ENCODE data around the gene CDH16. TPM values are rescaled to one million over a fixed set of nuclear protein-coding genes. Genes with fewer than 3 reads are reported as not detected.

Gene CDH16
- total RNA-seq, 1 donor from 2014 or later = 0.81 TPM

DNA sequence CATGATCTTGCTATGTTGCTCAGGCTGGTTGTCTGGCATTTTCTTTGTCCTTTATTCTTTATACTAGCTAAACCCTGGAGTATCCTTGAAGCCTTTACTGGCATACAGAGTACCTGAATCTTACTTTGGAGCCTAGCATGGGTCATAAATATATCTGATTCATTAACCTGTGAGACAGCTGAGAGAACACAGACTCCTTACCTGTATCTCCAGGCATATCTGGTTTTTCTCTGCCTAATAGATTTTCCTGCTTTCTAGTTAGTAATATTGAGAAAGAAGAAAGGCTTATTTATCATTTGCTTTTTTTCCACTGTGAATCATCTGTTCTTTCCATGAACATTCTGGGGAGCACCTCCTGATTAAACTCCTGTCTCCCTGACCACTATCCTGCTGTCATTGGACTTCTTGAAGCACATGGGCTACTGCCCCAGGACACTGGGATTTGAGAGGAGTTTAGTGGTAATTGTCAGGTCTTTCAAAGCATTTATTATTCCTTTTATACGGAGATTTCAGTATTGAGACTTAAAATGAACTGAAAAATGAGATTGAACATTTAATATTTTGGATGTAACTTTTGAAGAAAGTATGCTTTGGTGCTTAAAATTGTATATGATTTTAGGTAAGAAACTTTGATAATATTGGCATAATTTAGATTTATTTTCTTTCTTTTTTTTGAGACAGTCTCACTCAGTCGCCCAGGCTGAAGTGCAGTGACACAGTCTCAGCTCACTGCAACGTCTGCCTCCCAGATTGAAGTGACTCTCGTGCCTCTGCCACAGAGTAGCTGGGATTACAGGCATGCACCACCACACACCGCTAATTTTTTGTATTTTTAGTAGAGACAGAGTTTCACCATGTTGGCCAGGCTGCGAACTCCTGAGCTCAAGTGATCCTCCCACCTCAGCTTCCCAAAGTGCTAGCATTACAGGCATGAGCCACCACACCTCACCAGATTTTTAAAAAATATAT, 29.8 kb downstream of the CDH16 start:
- no peak for DNase-seq (ENCODE audit: low read depth)
- no peak overlapping the region for H3K4me3 ChIP-seq (ENCODE audit: low read depth, low read length)
- TF ChIP-seq, protein P1, sequence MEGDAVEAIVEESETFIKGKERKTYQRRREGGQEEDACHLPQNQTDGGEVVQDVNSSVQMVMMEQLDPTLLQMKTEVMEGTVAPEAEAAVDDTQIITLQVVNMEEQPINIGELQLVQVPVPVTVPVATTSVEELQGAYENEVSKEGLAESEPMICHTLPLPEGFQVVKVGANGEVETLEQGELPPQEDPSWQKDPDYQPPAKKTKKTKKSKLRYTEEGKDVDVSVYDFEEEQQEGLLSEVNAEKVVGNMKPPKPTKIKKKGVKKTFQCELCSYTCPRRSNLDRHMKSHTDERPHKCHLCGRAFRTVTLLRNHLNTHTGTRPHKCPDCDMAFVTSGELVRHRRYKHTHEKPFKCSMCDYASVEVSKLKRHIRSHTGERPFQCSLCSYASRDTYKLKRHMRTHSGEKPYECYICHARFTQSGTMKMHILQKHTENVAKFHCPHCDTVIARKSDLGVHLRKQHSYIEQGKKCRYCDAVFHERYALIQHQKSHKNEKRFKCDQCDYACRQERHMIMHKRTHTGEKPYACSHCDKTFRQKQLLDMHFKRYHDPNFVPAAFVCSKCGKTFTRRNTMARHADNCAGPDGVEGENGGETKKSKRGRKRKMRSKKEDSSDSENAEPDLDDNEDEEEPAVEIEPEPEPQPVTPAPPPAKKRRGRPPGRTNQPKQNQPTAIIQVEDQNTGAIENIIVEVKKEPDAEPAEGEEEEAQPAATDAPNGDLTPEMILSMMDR (conservative IDR thresholded peaks at IDR 0.05; ENCODE audit: low read depth, low read length) = no peak

DNA sequence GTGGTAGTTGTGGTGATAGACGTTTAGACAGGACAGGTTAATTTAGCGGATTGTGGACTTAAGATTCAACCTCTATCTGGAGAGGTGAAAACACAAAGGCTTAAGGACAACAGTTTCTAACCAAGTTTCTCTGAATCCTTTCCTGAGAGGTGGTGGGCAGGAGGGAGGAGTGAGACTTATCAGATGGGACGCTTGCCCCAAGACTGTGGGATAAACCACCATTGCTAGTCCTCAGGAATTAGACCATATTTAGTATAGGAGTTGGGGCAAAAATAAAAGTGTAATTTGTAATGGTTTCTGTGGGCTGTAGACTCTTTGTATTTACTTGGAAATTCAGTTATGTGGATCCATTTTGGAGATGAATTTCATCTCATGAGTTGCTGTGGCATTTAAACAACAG, 31.8 kb downstream of the CDH16 start:
- TF ChIP-seq, protein P1 (conservative IDR thresholded peaks at IDR 0.05; ENCODE audit: low read depth, low read length) = no peak
- H3K4me3 ChIP-seq (ENCODE audit: low read depth, low read length) = no peak overlapping the region
- no peak for DNase-seq (ENCODE audit: low read depth)

GRCh38 chr16:66886321-66886720, 32.4 kb downstream of the CDH16 start:
- no peak for DNase-seq (ENCODE audit: low read depth)
- TF ChIP-seq, protein P1 (conservative IDR thresholded peaks at IDR 0.05; ENCODE audit: low read depth, low read length) = no peak
- no peak overlapping the region for H3K4me3 ChIP-seq (ENCODE audit: low read depth, low read length)

DNA sequence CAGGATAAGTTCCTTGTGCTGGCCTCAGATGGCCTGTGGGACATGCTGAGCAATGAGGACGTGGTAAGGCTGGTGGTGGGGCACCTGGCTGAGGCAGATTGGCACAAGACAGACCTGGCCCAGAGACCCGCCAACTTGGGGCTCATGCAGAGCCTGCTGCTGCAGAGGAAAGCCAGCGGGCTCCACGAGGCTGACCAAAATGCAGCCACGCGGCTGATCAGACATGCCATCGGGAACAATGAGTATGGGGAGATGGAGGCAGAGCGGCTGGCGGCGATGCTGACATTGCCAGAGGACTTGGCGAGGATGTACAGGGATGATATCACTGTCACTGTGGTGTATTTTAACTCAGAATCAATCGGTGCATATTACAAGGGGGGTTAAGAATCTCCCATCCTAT, 33.2 kb downstream of the CDH16 start:
- no peak for DNase-seq (ENCODE audit: low read depth)
- TF ChIP-seq, protein P1 (conservative IDR thresholded peaks at IDR 0.05; ENCODE audit: low read depth, low read length) = no peak
- H3K4me3 ChIP-seq (ENCODE audit: low read depth, low read length) = no peak overlapping the region

- TF ChIP-seq, protein P1 (conservative IDR thresholded peaks at IDR 0.05; ENCODE audit: low read depth, low read length) = no peak
- DNase-seq (ENCODE audit: low read depth) = no peak
- no peak overlapping the region for H3K4me3 ChIP-seq (ENCODE audit: low read depth, low read length)
Observed at GRCh38 chr16:66882702-66883101, 36.0 kb downstream of the CDH16 start.

DNA sequence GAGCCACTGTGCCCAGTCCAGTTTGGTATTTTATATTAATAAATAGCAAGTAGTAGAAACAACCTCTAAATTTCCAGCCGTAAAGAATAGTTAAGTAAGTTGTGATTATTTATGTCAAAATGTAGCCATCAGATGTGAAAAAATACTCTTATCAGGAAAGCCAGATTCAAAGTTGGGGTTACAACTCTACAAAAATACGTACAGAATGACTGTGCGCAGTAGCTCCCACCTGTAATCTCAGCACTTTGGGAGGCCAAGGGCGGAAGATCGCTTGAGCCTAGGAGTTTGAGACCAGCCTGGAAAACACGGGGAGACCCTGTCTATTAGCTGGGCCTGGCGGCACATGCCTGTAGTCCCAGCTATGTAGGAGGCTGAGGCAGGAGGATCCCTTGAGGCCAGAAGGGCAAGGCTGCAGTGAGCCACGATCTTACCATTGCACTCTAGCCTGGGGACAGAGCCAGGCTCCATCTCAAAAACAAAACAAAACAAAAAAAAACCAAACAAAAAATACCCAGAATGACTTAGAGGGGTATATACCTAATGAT, 36.6 kb downstream of the CDH16 start:
- TF ChIP-seq, protein P1 (conservative IDR thresholded peaks at IDR 0.05; ENCODE audit: low read depth, low read length) = no peak
- peak overlapping the region; percentile 90 for H3K4me3 ChIP-seq (ENCODE audit: low read depth, low read length)
- DNase-seq (ENCODE audit: low read depth) = no peak

Data from epithelial cell of proximal tubule (primary cell).